GM12874 (cell line): ENCODE measurements around the gene CD3G.

Experiments
- TF ChIP-seq, protein P1 (sequence below): IDR thresholded peaks from 2 replicates; pipeline ENCODE4 v1.5.1; 2011; ENCODE audit warnings: low read depth, mild to moderate bottlenecking, control low read depth, low read length, moderate library complexity; ENCODE audit not compliant: insufficient read depth

The CD3G gene

DNA sequence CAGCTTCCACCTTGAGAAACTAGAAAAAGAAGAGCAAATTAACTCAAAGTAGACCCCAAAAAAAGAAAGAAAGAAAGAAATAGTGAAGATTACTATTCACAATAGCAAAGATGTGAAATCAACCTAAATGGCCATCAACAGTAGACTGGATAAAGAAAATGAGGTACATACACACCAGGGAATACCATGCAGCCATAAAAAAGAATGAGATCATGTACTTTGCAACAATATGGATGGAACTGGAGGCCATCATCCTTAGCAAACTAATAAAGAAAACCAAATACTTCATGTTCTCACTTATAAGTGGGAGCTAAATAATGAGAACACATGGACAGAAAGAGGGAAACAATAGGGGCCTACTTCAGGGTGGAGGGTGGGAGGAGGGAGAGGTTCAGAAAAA is 15.4 kb upstream of the CD3G start:
- TF ChIP-seq, protein P1, sequence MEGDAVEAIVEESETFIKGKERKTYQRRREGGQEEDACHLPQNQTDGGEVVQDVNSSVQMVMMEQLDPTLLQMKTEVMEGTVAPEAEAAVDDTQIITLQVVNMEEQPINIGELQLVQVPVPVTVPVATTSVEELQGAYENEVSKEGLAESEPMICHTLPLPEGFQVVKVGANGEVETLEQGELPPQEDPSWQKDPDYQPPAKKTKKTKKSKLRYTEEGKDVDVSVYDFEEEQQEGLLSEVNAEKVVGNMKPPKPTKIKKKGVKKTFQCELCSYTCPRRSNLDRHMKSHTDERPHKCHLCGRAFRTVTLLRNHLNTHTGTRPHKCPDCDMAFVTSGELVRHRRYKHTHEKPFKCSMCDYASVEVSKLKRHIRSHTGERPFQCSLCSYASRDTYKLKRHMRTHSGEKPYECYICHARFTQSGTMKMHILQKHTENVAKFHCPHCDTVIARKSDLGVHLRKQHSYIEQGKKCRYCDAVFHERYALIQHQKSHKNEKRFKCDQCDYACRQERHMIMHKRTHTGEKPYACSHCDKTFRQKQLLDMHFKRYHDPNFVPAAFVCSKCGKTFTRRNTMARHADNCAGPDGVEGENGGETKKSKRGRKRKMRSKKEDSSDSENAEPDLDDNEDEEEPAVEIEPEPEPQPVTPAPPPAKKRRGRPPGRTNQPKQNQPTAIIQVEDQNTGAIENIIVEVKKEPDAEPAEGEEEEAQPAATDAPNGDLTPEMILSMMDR, result no peak

DNA sequence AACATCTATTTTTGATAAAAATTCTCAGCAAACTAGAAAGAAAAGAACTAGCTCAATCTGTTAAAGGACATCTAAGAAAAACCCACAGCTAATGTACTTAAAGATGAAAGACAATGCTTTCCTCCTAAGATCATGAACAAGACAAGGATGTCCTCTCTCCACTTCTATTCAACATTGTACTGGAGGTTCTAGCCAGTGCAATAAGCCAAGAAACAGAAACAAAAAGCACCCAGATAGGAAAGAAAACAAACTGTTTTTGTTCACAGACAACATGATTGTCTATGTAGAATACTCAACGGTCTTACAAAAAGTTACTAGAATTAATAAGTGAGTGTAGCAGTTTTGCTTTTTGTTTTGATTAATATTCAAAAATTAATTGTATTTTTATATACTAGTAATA is 9.4 kb upstream of the CD3G start:
- TF ChIP-seq, protein P1, result no peak

DNA sequence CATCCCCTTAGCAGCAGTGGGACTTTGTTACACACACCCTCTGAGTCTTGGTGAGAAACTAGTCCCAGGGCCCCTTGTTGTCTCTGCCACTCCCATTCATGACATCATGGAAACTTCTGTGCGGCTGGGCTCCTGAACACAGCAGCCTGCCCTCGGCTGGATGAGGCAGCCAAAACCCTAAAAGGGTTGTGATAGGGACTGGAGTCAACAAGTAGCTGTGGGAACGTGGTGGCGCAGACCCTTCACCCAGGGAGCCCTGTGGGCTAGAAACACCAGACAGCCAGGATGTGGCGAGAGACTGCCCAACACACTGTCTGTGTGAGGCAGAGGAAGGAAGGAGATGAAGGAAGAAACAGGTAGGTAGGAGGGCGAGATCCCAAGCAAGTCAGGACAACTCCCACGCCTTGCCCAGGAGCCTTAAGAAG is 5.5 kb upstream of the CD3G start:
- TF ChIP-seq, protein P1, result no peak

DNA sequence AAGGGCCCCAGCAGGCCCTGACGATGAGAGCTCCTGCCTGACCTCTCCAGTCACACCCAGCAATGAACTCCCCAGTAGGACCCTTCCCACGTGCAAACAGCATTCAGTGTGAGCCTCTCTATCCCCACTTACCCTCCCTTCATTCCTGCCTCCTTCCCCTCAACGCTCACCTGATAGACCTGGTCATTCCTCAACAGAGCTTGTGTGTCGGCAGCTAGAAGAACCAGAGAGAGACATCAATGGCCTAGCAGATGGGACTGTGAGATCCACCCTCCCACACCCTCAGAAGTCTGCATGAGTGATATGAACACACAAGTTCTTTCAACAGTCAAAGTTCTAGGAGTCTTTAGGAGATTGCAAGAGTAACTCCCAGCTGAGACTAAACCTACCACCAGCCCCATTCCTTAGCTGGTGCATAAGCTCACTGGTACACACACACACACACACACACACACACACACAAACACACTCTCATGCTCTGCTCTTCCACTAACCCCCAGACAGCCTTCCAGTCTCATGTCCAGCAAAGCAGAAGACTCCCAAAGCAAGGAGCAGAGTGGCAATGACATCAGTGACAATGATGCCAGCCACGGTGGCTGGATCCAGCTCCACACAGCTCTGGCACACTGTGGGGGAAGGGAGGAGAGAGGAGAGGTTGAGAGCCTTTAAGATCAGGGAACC is 4.7 kb upstream of the CD3G start:
- TF ChIP-seq, protein P1, result no peak

DNA sequence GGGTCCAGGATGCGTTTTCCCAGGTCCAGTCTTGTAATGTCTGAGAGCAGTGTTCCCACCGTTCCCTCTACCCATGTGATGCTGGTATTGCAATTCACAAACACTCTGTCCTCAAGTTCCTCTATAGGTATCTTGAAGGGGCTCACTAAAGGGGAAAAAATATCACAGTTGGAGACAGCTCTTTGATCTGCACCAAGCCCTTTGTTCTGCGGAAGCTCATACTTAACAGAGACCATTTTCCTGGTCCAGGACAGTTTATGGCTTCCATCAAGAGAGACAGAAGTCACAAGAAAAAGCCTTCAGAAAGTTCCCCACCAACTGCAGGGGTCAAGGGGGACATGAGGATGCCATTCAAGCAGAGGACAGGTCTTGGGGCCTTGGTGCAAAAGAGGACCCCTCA is 3.7 kb upstream of the CD3G start:
- TF ChIP-seq, protein P1, result no peak

DNA sequence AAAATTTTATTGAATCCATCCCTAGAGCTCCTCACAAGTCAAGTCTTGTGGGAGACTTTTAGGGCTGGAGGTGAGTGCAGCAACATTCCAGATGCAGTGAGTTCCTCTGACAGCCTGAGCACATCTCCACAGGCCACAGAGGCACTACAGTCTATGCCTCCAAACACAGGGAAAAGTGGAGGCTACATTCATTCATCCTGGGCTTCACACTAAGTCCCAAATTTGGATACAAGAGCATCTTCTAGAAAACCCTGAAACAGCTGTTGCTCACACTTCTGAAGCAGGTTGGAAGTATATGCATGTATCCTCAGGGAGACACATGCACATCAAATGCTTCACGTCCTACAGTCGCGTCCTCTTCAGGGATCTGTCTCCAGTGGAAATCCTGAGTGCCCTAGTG is 2.9 kb upstream of the CD3G start:
- TF ChIP-seq, protein P1, result no peak

DNA sequence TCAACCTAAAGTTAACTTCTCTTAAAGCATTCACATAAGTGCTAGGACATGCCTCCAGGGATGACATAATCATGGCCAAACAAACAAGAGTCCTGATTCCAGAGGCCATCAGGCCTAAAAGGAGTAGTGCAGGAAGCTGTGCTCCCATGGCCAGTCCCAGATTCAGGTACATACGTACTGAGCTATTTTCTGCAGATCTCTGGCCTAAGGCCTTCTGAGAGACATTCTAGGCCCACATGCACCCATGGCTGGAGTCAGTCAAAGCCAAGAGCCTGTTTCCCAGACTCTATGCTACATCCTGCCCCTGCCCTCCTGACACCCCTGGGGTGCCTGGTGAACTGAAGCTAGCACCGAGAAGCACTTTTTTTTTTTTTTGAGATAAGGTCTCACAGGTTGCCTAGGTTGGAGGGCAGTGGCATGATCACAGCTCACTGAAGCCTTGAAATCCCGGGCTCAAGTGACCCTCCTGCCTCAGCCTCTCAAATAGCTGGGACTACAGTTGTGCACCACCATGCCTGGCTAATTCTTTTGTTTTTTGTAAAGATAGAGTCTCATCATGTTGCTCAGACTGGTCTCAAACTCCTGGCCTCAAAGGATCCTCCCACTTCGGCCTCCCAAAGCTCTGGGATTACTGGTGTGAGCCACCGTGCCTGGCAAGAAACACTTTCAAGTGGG is 2.2 kb upstream of the CD3G start:
- TF ChIP-seq, protein P1, result no peak
